ENCODE data around the gene TBC1D22B. TPM values are rescaled to one million over a fixed set of nuclear protein-coding genes. Genes with fewer than 3 reads are reported as not detected.

Gene TBC1D22B
- total and polyA plus RNA-seq, 7 donors = 4.3 to 25.6 (median 9.0) TPM

DNA sequence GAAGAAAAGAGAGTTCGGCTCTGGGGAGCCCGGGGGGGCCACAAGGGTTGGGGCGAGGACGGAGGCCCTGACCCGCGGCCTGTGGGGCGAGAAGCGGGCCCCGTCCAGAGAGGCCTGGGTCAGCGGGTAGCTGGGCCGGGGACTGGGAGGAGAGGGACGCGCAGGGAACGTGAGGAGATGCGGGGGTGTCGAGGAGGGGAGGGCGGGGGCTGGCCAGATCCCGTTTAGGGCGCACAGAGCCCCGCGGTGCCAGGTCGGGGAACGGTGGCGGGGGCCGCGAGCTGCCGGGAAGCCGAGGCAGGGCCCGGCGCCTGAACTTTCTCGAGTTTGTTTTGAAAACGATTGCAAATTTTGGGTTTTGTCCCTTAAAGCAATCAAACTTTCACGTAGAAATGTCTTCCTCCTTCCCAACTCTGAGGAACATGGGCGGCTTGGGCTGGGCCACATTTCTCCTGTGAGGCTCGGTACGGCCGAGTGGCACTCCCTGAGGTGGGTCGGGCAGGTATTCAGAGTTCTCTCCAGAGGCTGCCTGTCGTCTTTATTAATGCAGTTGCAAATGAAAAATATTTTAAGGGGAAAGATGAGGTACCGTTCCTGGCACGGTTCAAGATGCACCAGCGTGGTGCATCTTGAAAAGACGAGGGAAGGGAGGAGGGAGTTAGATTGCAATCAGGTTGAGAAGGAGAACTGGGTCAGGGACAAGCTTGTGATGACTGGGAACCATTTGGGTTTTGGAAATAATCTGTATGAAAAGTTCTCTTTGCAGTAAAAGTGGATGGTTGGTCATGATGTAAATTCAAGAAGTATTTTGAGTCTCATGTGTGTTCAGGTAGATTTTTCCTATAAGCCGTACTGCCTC lies 97.2 kb downstream of the TBC1D22B start:
- TF ChIP-seq CTCF (IDR thresholded peaks at IDR 0.05) = no peak
- H3K36me3 ChIP-seq (ENCODE audit: insufficient read depth in 1 of 2, low read depth in 1 of 2) = no peaks in the 10 kb centered on the region
- no peaks in the 10 kb centered on the region for H3K9me3 ChIP-seq
- DNase-seq (peak; percentile 41 to 53), ATAC-seq (peak; percentile 43 to 64 (median 47))
- no peaks in the 10 kb centered on the region for H3K27me3 ChIP-seq (ENCODE audit: insufficient read depth in 3 of 3, low read length in 2 of 3)
- H3K4me3 ChIP-seq = peak overlapping the region; percentile 94
- intact Hi-C loops (cut with DNase I) = no loop called here
- 5 to 10% (median 5%) methylated on average over 36 to 44 of the region's 44 CpGs for WGBS, 3 donors
- H3K27ac ChIP-seq = no peak overlapping the region
- peaks cover 5% of the 10 kb centered on the region for H3K4me1 ChIP-seq

- H3K4me3 ChIP-seq = no peak overlapping the region
- no peak for ATAC-seq
- TF ChIP-seq CTCF (IDR thresholded peaks at IDR 0.05) = no peak
- H3K9me3 ChIP-seq = no peaks in the 10 kb centered on the region
- H3K27ac ChIP-seq = no peak overlapping the region
- peaks cover 5% of the 10 kb centered on the region for H3K4me1 ChIP-seq
- H3K36me3 ChIP-seq (ENCODE audit: insufficient read depth in 1 of 2, low read depth in 1 of 2) = peaks cover 0 to 15% of the 10 kb centered on the region in 2 donors
- H3K27me3 ChIP-seq (ENCODE audit: insufficient read depth in 3 of 3, low read length in 2 of 3) = no peaks in the 10 kb centered on the region
- intact Hi-C loops (cut with DNase I) = no loop called here
- WGBS, 3 donors = 22 to 25% (median 23%) methylated on average over 1 of the region's 1 CpG
- DNase-seq = no peak
Measured at GRCh38 chr6:37357288-37357687, 99.7 kb downstream of the TBC1D22B start.

DNA sequence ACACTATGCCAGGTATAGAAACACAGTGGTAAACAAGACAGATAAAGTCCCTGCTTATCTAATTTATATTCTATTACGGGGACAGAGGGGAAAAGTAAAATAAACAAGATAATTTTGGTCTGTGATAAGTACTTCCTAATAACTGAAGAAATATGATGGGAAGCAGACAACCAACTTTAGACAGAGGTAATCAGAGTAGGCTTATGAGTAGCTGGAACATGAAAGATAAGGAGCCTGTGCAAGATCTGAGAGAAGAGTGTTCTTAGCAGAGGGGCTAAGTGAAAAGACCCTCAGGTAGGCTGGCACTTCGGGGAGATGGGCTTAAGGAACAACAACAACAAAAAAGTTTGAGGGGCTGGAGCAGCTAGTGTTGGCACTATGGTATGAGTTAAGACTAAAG lies 100.3 kb downstream of the TBC1D22B start:
- WGBS, 3 donors = 90 to 92% (median 92%) methylated on average over 2 of the region's 2 CpGs
- H3K4me1 ChIP-seq = peaks cover 5% of the 10 kb centered on the region
- no peaks in the 10 kb centered on the region for H3K27me3 ChIP-seq (ENCODE audit: insufficient read depth in 3 of 3, low read length in 2 of 3)
- H3K9me3 ChIP-seq = no peaks in the 10 kb centered on the region
- peaks cover 0 to 20% of the 10 kb centered on the region in 2 donors for H3K36me3 ChIP-seq (ENCODE audit: insufficient read depth in 1 of 2, low read depth in 1 of 2)
- ATAC-seq (no peak), DNase-seq (no peak)
- TF ChIP-seq CTCF (IDR thresholded peaks at IDR 0.05) = no peak
- no peak overlapping the region for H3K4me3 ChIP-seq
- intact Hi-C loops (cut with DNase I) = no loop called here
- H3K27ac ChIP-seq = no peak overlapping the region

- WGBS, 3 donors = 91 to 97% (median 91%) methylated on average over 3 of the region's 3 CpGs
- TF ChIP-seq CTCF (IDR thresholded peaks at IDR 0.05) = no peak
- DNase-seq (no peak), ATAC-seq (no peak)
- H3K9me3 ChIP-seq = no peaks in the 10 kb centered on the region
- no peaks in the 10 kb centered on the region for H3K27me3 ChIP-seq (ENCODE audit: insufficient read depth in 3 of 3, low read length in 2 of 3)
- no peak overlapping the region for H3K4me3 ChIP-seq
- peaks cover 5% of the 10 kb centered on the region for H3K4me1 ChIP-seq
- intact Hi-C loops (cut with DNase I) = no loop called here
- peaks cover 0 to 31% of the 10 kb centered on the region in 2 donors for H3K36me3 ChIP-seq (ENCODE audit: insufficient read depth in 1 of 2, low read depth in 1 of 2)
- no peak overlapping the region for H3K27ac ChIP-seq
Measured at GRCh38 chr6:37359039-37359438, 101.5 kb downstream of the TBC1D22B start.

Data from psoas muscle (tissue), 8 donors.